K562 (cell line): Measurements from ENCODE around the gene DCAF4. TPM values are rescaled to one million over a fixed set of nuclear protein-coding genes. Genes with fewer than 3 reads are reported as not detected.

Source experiments
- ATAC-seq: fragments of 200-7000 bp; cut with Tn5 transposase; 3 replicates; pipeline ENCODE4 v1.9.1; 2020; ENCODE audit warnings: moderate library complexity
- BruUV-seq: library from RNA; stranded (reverse); fragments of 400-500 nt; replicated peaks from 2 replicates; lab custom pipeline; 2021; lab: Mats Ljungman, UMichigan
- CTCF ChIA-PET: fragments of 300-600 bp; formaldehyde crosslinking; extraction: SDS; loops from one replicate; lab custom pipeline; 2021; ENCODE audit warnings: low intra/inter-chr PET ratio; lab: Yijun Ruan, JAX
- POLR2A ChIA-PET: fragments of 300-600, 350-650 bp; sonication (Branson Sonifier 250); formaldehyde crosslinking; extraction: SDS; loops from one replicate; lab custom pipeline; 2021; ENCODE audit warnings: antibody characterized with exemption, inconsistent platforms; lab: Yijun Ruan, JAX
- DNase-seq, 4 experiments: peaks; one replicate each; pipeline versions ENCODE4 v3.0.0 to v3.0.0-alpha.2; 2011 to 2018; ENCODE audit warnings: low spot score in 3 of 4, mixed read lengths in 3 of 4; ENCODE audit errors: extremely low read depth in 1 of 4
- FAIRE-seq: peaks from 2 replicates; lab custom pipeline; 2011; peaks lifted over from hg19 to GRCh38; lab: Jason Lieb, UNC
- H2AFZ ChIP-seq: 2 replicates; pipeline ENCODE4 v1.6.0; 2011; ENCODE audit warnings: low read depth, low read length, control low read depth, inconsistent platforms
- H3K27ac ChIP-seq: fragments of 200-600 bp; 3 replicates; pipeline ENCODE4 v1.8.0; 2011; ENCODE audit warnings: low read depth, mild to moderate bottlenecking, control low read depth, inconsistent platforms, low read length, moderate library complexity, mixed read lengths; ENCODE audit errors: extremely low read depth
- H3K27me3 ChIP-seq, 2 experiments: fragments of 300-600 bp in 1 of 2; 2 replicates in 1 of 2; 3 replicates in 1 of 2; pipeline versions ENCODE4 v1.6.0 to v1.8.0; 2011; ENCODE audit warnings: inconsistent platforms in 2 of 2, low read length in 2 of 2, mild to moderate bottlenecking in 1 of 2, mixed read lengths in 1 of 2, moderate library complexity in 1 of 2; ENCODE audit not compliant: control insufficient read depth in 2 of 2, insufficient read depth in 2 of 2
- H3K36me3 ChIP-seq: fragments of 300-600 bp; 3 replicates; pipeline ENCODE4 v1.8.0; 2011; ENCODE audit warnings: mild to moderate bottlenecking, low read length, inconsistent platforms; ENCODE audit not compliant: control insufficient read depth, insufficient read depth
- H3K4me1 ChIP-seq, 2 experiments: fragments of 200-600 bp in 1 of 2; replicated peaks in 1 of 2; 2 replicates in 1 of 2; 3 replicates in 1 of 2; pipeline versions ENCODE4 v1.5.1 to v1.8.0; 2011; ENCODE audit warnings: inconsistent platforms in 2 of 2, low read length in 2 of 2, mild to moderate bottlenecking in 1 of 2, mixed read lengths in 1 of 2, moderate library complexity in 1 of 2; ENCODE audit not compliant: control insufficient read depth in 2 of 2, insufficient read depth in 2 of 2
- H3K4me2 ChIP-seq: 2 replicates; pipeline ENCODE4 v1.6.1; 2011; ENCODE audit warnings: low read length, control low read depth, inconsistent platforms, mixed read lengths; ENCODE audit not compliant: insufficient read depth
- H3K4me3 ChIP-seq: fragments of 200-600 bp; sonication (generic), shearing (Covaris generic); 2 replicates; pipeline ENCODE4 v1.5.1; 2016; ENCODE audit warnings: control low read depth, inconsistent platforms
- H3K79me2 ChIP-seq: fragments of 200-600 bp; 3 replicates; pipeline ENCODE4 v1.8.0; 2011; ENCODE audit warnings: low read length, inconsistent platforms; ENCODE audit not compliant: control insufficient read depth, insufficient read depth
- H3K9ac ChIP-seq, 2 experiments: 2 replicates each; pipeline versions ENCODE4 v1.6.0 to v1.6.1; 2011; ENCODE audit warnings: low read depth in 2 of 2, low read length in 2 of 2, control low read depth in 1 of 2, inconsistent platforms in 1 of 2, mild to moderate bottlenecking in 1 of 2, mixed read lengths in 1 of 2; ENCODE audit not compliant: insufficient read depth in 1 of 2
- H3K9me1 ChIP-seq: one replicate; pipeline ENCODE4 v1.6.0; 2011; ENCODE audit warnings: inconsistent platforms, mild to moderate bottlenecking, low read length, moderate library complexity; ENCODE audit not compliant: control insufficient read depth, insufficient read depth
- H3K9me3 ChIP-seq: replicated peaks from 2 replicates; pipeline ENCODE4 v1.5.1; 2011; ENCODE audit warnings: low read depth, low read length, inconsistent platforms; ENCODE audit not compliant: control insufficient read depth, insufficient read depth
- H4K20me1 ChIP-seq: replicated peaks from 2 replicates; pipeline ENCODE4 v1.6.1; 2011; ENCODE audit warnings: low read length, inconsistent platforms, mixed read lengths; ENCODE audit not compliant: control insufficient read depth, insufficient read depth
- SPI1 ChIP-seq: IDR thresholded peaks from 2 replicates; pipeline ENCODE4 v1.6.1; 2011; ENCODE audit warnings: low read depth, low read length, control low read depth, borderline replicate concordance
- TCF15 ChIP-seq: fragments of 250-450 bp; sonication (Bioruptor Pico); IDR thresholded peaks from 2 replicates; pipeline ENCODE4 v1.8.0; 2022; ENCODE audit warnings: moderate library complexity, mild to moderate bottlenecking, inconsistent platforms
- ZNF347 ChIP-seq: fragments of 450-650 bp; formaldehyde crosslinking; IDR thresholded peaks from 2 replicates; pipeline ENCODE4 v1.4.0; 2020; ENCODE audit warnings: low read depth, mild to moderate bottlenecking, moderate library complexity
- WGBS: fragments of 100-300 bp; shearing (Covaris generic); methylation state at CpG from one replicate; pipeline ENCODE4 v1.1.6; 2016; ENCODE audit warnings: low coverage, mixed read lengths; ENCODE audit not compliant: insufficient coverage; ENCODE audit errors: missing lambda C conversion rate; 5-methylcytosine and 5-hydroxymethylcytosine counted together
- in situ Hi-C: fragments of 300-500 bp; cut with MboI; formaldehyde crosslinking; loops from 4 replicates; pipeline ENCODE4 v1.15.0; 2018; ENCODE audit warnings: inconsistent platforms, mixed read lengths
- intact Hi-C: fragments of 100-400 bp; cut with micrococcal nuclease; formaldehyde crosslinking; loops from 2 replicates; pipeline ENCODE4 v1.14.2; 2022
- polyA plus RNA-seq, 8 experiments: library from polyadenylated mRNA; depleted of rRNA in 4 of 8; stranded (reverse) in 5 of 8; unstranded in 3 of 8; fragments of >200 nt; fragmentation: Nextera tagmentation in 2 of 8; fragmentation: Illumina TruSeq in 1 of 8; extraction: Ambion mirVana in 2 of 8; extraction: Trizol in 1 of 8; gene quantifications; 2 replicates each; pipeline versions ENCODE4 v1.2.1 to v1.2.3, GENCODE V29; 2011 to 2014; ENCODE audit warnings: inconsistent platforms in 1 of 8, missing spikeins in 1 of 8
- total RNA-seq, 7 experiments: library from RNA; depleted of rRNA in 6 of 7; stranded (reverse); fragments of >200 nt in 6 of 7; fragmentation: Illumina TruSeq in 2 of 7; extraction: Trizol in 2 of 7; gene quantifications; 2 replicates each; pipeline versions ENCODE4 v1.2.1 to v1.2.3, GENCODE V29; 2011 to 2021; ENCODE audit warnings: low replicate concordance in 1 of 7
- TF ChIP-seq, protein P1 (sequence below): fragments of 450-650 bp; IDR thresholded peaks from 2 replicates; pipeline ENCODE4 v1.6.1; 2017; ENCODE audit warnings: antibody characterized with exemption, mild to moderate bottlenecking

DCAF4 gene
- total and polyA plus RNA-seq, 9 of the 15 experiments (the other 6 are each of a cell fraction or from before 2014, with no cell fraction given) = 2.7 to 49.2 (median 22.9) TPM

GRCh38 chr14:72889366-72889765, 36.9 kb upstream of the DCAF4 start:
- peaks cover 0 to 18% of the 10 kb centered on the region in 2 experiments; a peak in 3 of 5 replicates for H3K4me1 ChIP-seq
- no peaks in the 10 kb centered on the region for H3K36me3 ChIP-seq
- BruUV-seq = no TSS peak
- no peak for ATAC-seq
- no peak overlapping the region for H2AFZ ChIP-seq
- DNase-seq = no peak
- no peaks in the 10 kb centered on the region for H3K79me2 ChIP-seq
- no peaks in the 10 kb centered on the region for H4K20me1 ChIP-seq
- peaks cover 0 to 9% of the 10 kb centered on the region in 2 experiments; a peak in 3 of 5 replicates for H3K27me3 ChIP-seq
- ChIA-PET POLR2A (interaction anchor here (0.7 kb wide), 1 partner anchor 9 kb away, joined by 3 read pairs; no protein-coding TSS in a partner anchor), CTCF (no interaction called here)
- no peaks in the 10 kb centered on the region for H3K9me3 ChIP-seq
- H3K9ac ChIP-seq = no peak overlapping the region
- 0 out of 2 replicates have a peak, but pooled peaks have one; percentile 17 for TF ChIP-seq SPI1
- no peak for TF ChIP-seq TCF15 (CRISPR knock-in tag)
- in situ Hi-C loops = no loop called here
- H3K4me2 ChIP-seq = no peak overlapping the region
- intact Hi-C loops = no loop called here
- no peak overlapping the region for H3K4me3 ChIP-seq
- no peak for FAIRE-seq
- H3K27ac ChIP-seq = no peak overlapping the region
- no peaks in the 10 kb centered on the region for H3K9me1 ChIP-seq
- WGBS = 36% methylated on average over 5 of the region's 5 CpGs

DNA sequence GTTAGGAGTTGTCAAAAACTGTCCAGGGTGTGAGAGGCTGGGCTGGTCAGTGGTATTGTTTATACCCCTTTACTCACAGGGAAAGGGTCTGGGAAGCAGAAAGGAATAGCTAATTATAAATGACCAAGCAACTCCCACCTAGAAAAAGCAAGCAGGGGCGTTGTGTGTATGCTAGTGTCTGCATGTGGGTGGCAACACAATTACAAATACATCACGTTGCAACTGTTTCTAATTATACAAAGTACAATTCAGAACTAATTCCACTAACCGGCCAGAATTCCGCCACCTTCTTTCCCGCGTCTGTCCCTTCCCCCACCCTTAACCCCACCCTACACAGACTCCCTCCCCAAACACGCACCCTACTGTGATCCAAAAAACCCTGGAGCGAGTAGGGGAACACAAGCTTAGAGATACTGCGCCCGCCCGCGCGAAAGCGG, 34.6 kb upstream of the DCAF4 start:
- Histone ChIP-seq H3K27me3 (peaks cover 0 to 9% of the 10 kb centered on the region in 2 experiments; a peak in 3 of 5 replicates), H3K9me1 (no peaks in the 10 kb centered on the region), H3K27ac (no peak overlapping the region), H3K4me3 (no peak overlapping the region), H2AFZ (no peak overlapping the region), H3K79me2 (no peaks in the 10 kb centered on the region), H4K20me1 (no peaks in the 10 kb centered on the region), H3K9ac (peak overlapping the region in 1 of 2 experiments; percentile 17; a peak in 2 of 4 replicates), H3K4me2 (no peak overlapping the region; the same call in 1 of the 2 replicates), H3K9me3 (no peaks in the 10 kb centered on the region), H3K36me3 (no peaks in the 10 kb centered on the region), H3K4me1 (peaks cover 6 to 18% of the 10 kb centered on the region in 2 experiments; a peak in 4 of 5 replicates)
- ChIA-PET CTCF (no interaction called here), POLR2A (no interaction called here)
- no peak for TF ChIP-seq ZNF347 (CRISPR knock-in tag)
- TF ChIP-seq, protein P1, sequence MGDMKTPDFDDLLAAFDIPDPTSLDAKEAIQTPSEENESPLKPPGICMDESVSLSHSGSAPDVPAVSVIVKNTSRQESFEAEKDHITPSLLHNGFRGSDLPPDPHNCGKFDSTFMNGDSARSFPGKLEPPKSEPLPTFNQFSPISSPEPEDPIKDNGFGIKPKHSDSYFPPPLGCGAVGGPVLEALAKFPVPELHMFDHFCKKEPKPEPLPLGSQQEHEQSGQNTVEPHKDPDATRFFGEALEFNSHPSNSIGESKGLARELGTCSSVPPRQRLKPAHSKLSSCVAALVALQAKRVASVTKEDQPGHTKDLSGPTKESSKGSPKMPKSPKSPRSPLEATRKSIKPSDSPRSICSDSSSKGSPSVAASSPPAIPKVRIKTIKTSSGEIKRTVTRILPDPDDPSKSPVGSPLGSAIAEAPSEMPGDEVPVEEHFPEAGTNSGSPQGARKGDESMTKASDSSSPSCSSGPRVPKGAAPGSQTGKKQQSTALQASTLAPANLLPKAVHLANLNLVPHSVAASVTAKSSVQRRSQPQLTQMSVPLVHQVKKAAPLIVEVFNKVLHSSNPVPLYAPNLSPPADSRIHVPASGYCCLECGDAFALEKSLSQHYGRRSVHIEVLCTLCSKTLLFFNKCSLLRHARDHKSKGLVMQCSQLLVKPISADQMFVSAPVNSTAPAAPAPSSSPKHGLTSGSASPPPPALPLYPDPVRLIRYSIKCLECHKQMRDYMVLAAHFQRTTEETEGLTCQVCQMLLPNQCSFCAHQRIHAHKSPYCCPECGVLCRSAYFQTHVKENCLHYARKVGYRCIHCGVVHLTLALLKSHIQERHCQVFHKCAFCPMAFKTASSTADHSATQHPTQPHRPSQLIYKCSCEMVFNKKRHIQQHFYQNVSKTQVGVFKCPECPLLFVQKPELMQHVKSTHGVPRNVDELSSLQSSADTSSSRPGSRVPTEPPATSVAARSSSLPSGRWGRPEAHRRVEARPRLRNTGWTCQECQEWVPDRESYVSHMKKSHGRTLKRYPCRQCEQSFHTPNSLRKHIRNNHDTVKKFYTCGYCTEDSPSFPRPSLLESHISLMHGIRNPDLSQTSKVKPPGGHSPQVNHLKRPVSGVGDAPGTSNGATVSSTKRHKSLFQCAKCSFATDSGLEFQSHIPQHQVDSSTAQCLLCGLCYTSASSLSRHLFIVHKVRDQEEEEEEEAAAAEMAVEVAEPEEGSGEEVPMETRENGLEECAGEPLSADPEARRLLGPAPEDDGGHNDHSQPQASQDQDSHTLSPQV = no peak
- in situ Hi-C loops = no loop called here
- WGBS = 62% methylated on average over 4 of the region's 14 CpGs
- BruUV-seq = no TSS peak
- ATAC-seq = no peak
- no peak for FAIRE-seq
- intact Hi-C loops = loop anchor here (5.0 kb wide), 1 partner anchor 64 kb away; no protein-coding TSS in a partner anchor
- DNase-seq = no peak
